KMS-11 (cell line): ENCODE data around the gene OGA.

Experiments used
- H2AFZ ChIP-seq: fragments of 200-600 bp; sonication (generic); 2 replicates; pipeline ENCODE4 v1.6.1; 2016; ENCODE audit warnings: antibody characterized with exemption, mixed run types, low read depth
- H3K27ac ChIP-seq: fragments of 200-600 bp; sonication (generic); 2 replicates; pipeline ENCODE4 v1.6.1; 2016; ENCODE audit warnings: mild to moderate bottlenecking, mixed run types
- H3K27me3 ChIP-seq: fragments of 200-600 bp; sonication (generic); 2 replicates; pipeline ENCODE4 v1.6.1; 2017; ENCODE audit warnings: mild to moderate bottlenecking, low read depth, mixed run types, moderate library complexity; ENCODE audit not compliant: insufficient read depth
- H3K36me3 ChIP-seq: fragments of 200-600 bp; sonication (generic); 2 replicates; pipeline ENCODE4 v1.6.1; 2017; ENCODE audit warnings: mild to moderate bottlenecking, mixed run types; ENCODE audit not compliant: insufficient read depth
- H3K4me1 ChIP-seq: fragments of 200-600 bp; sonication (generic); 2 replicates; pipeline ENCODE4 v1.6.1; 2016; ENCODE audit warnings: mild to moderate bottlenecking, low read depth, mixed run types; ENCODE audit not compliant: poor library complexity, severe bottlenecking
- H3K4me2 ChIP-seq: fragments of 200-600 bp; sonication (generic); 2 replicates; pipeline ENCODE4 v1.7.0; 2016; ENCODE audit warnings: mild to moderate bottlenecking, mixed run types
- H3K4me3 ChIP-seq: fragments of 200-600 bp; sonication (generic); IDR thresholded peaks from 2 replicates; pipeline ENCODE4 v1.6.1; 2017; ENCODE audit warnings: low read depth, low read length, mixed read lengths; ENCODE audit not compliant: insufficient read depth
- H3K79me2 ChIP-seq: fragments of 200-600 bp; sonication (generic); 2 replicates; pipeline ENCODE4 v1.6.1; 2016; ENCODE audit warnings: low read depth, mixed run types; ENCODE audit not compliant: insufficient read depth
- H3K9ac ChIP-seq: fragments of 200-600 bp; sonication (generic); 2 replicates; pipeline ENCODE4 v1.6.1; 2016; ENCODE audit warnings: mild to moderate bottlenecking, mixed run types
- H4K20me1 ChIP-seq: fragments of 200-600 bp; sonication (generic); 2 replicates; pipeline ENCODE4 v1.6.1; 2016; ENCODE audit warnings: mild to moderate bottlenecking, mixed run types; ENCODE audit not compliant: insufficient read depth
- TF ChIP-seq, protein P1 (sequence below): fragments of 200-600 bp; sonication (generic); conservative IDR thresholded peaks from 2 replicates; pipeline ENCODE4 v1.6.1; 2017; ENCODE audit warnings: low read depth, mild to moderate bottlenecking, antibody characterized with exemption, low read length, moderate library complexity, mixed read lengths

Gene OGA

DNA sequence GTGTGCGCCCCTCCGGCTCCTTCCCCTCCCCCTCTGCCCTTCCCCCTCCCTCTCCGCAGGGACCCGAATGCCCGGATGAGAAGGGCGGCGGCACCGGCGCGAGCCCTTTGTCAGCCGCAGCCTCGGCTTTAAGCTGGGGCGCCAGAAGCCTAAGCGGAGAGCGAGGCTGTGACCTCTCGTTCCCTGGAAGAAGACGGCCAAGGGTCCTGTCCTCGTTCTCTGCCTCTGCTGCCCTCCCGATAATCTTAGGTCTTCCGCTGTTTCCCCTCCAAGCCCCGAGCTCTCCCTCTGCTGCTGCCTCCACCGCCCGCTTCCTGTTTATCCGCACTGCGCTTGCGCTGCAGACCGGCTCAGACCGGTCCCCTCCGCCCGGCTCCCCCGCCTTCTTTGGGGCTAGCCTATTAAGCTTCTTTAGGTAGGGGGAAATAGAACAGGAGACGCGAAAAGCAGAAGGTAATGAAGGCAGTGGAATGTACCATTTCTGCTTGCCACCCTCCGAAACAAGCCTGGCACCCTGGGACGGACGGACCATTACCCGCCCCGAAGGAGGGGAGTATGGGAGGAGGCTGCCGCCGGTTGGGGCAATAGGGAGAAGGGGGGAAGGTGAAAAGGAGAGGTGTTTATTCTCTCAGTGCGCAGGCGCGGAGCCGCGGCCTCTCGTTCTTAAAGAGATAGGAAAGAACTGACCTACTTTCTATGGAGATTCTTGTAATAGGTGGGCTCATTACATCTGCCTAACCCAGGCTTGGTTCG lies at the start of gene OGA:
OGA (minus strand) TSS at position 326 of the 753 bp plus-strand sequence. CDS start 422 bp downstream, outside the sequence.
- Histone ChIP-seq H3K27ac (peak within 1 kb of the TSS; percentile 80), H3K27me3 (no peaks in the 10 kb centered on the region), H3K9ac (peak within 1 kb of the TSS; percentile 91), H3K4me1 (peaks cover 28% of the 10 kb centered on the region), H4K20me1 (peaks cover 34% of the 10 kb centered on the region), H3K4me2 (peak within 1 kb of the TSS; percentile 91), H2AFZ (peak within 1 kb of the TSS; percentile 71), H3K36me3 (no peaks in the 10 kb centered on the region), H3K79me2 (peaks cover 54% of the 10 kb centered on the region), H3K4me3 (no peak within 1 kb of the TSS)
- TF ChIP-seq, protein P1, sequence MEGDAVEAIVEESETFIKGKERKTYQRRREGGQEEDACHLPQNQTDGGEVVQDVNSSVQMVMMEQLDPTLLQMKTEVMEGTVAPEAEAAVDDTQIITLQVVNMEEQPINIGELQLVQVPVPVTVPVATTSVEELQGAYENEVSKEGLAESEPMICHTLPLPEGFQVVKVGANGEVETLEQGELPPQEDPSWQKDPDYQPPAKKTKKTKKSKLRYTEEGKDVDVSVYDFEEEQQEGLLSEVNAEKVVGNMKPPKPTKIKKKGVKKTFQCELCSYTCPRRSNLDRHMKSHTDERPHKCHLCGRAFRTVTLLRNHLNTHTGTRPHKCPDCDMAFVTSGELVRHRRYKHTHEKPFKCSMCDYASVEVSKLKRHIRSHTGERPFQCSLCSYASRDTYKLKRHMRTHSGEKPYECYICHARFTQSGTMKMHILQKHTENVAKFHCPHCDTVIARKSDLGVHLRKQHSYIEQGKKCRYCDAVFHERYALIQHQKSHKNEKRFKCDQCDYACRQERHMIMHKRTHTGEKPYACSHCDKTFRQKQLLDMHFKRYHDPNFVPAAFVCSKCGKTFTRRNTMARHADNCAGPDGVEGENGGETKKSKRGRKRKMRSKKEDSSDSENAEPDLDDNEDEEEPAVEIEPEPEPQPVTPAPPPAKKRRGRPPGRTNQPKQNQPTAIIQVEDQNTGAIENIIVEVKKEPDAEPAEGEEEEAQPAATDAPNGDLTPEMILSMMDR: no peak

DNA sequence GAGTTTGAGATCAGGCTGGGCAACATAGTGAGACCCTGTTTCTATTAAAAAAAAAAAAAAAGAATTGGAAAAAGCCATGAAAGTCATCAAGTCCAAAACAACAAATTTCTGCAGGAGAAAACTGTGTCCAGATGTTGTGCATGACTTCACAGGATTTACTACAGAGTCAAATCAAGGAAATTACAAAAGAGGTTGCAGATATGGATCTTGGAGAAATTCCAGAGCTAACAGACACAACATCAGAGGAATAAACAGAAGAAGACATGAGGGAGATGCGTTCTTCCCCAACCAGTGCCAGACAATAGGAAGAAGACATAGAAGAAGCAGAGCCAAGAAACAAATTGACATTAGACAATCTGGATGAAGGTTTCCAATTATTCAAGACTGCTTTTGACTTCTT lies 49.7 kb upstream of the OGA start:
- Histone ChIP-seq H3K27me3 (no peaks in the 10 kb centered on the region), H3K4me3 (no peak overlapping the region), H3K36me3 (no peaks in the 10 kb centered on the region), H2AFZ (no peak overlapping the region), H3K4me2 (no peak overlapping the region), H3K9ac (no peak overlapping the region), H4K20me1 (no peaks in the 10 kb centered on the region), H3K4me1 (no peaks in the 10 kb centered on the region), H3K27ac (no peak overlapping the region), H3K79me2 (no peaks in the 10 kb centered on the region)
- TF ChIP-seq, protein P1: no peak

DNA sequence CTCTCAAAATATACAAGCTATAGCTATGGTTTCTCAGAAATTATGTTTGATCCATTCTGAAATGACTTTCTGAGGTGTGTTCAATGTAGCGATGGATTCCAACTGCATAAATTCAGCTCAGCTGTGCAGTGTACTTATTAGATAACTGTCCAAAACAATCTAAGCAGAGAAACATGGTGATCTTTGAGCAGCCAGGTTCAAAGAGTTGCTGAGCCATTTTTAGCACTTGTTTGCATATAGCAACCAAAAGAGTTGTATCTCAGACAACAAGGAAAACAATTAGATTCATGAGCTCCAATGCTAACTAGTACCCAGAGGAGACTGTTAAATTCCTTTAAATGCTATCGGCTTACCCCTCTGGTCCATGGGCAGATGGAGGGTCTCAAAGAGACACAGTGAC lies 41.3 kb upstream of the OGA start:
- no peak overlapping the region for H3K4me3 ChIP-seq

DNA sequence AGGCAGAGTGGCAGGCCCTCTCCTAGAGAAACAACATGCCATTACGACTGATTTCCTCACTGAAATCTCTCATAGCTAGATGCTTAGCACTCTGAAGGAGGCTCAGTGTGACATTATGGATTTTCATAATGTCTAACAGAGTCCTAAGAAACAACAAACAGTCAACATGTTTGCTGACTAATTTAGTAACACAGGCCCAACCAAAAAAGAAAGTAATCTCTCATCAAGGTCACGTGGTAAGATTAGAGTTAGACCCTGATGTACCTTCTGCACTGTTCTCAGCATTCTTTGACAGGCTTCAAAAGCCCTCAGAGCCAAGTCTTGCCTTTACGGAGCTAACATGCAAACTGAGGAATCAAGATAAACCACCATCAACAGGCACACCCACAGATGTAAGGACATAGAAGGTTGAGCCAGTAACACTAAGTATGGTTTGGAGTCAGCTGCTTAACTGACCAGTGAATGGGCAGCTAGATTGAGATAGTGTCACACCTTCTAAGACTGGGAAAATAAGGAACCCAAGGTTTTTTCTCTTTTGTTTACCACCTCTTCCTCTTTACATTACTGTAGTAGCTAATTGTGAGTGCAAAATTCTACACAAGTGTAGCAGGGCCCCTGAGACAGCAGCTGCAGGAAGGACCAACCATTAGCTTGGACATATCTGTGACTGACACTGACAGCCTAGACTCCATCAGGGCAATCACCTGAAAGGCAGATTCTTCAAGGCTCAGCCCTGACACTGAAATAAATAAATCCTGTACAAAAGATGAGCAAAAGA lies 40.7 kb upstream of the OGA start:
- Histone ChIP-seq H3K27ac (no peak overlapping the region), H3K27me3 (no peaks in the 10 kb centered on the region), H3K4me2 (no peak overlapping the region), H3K4me3 (no peak overlapping the region), H2AFZ (no peak overlapping the region), H3K79me2 (no peaks in the 10 kb centered on the region), H4K20me1 (no peaks in the 10 kb centered on the region), H3K9ac (no peak overlapping the region), H3K36me3 (no peaks in the 10 kb centered on the region), H3K4me1 (no peaks in the 10 kb centered on the region)
- TF ChIP-seq, protein P1: no peak

More for the DNA sequence above, 41.3 kb upstream of the OGA start:
- Histone ChIP-seq H4K20me1 (no peaks in the 10 kb centered on the region), H3K4me2 (no peak overlapping the region), H3K9ac (no peak overlapping the region), H3K36me3 (no peaks in the 10 kb centered on the region), H3K27me3 (no peaks in the 10 kb centered on the region), H2AFZ (no peak overlapping the region), H3K4me1 (no peaks in the 10 kb centered on the region), H3K27ac (no peak overlapping the region), H3K79me2 (no peaks in the 10 kb centered on the region)
- TF ChIP-seq, protein P1: no peak
